ENCODE results near the gene OBSCN.
A peak's percentile ranks its signal among the peaks of the same experiment; 100 is the strongest.

Gene OBSCN

GRCh38 chr1:228361314-228362140 is 153.7 kb downstream of the OBSCN start:
- TF ChIP-seq CTCF (conservative IDR thresholded peaks at IDR 0.05; ENCODE audit: low read depth): no peak
- CTCF ChIA-PET: no interaction called here
- peak overlapping the region; percentile 15; the same call in 1 of the 2 replicates for H3K27ac ChIP-seq
- POLR2A ChIA-PET (ENCODE audit: low non-redundant PET): no interaction called here
- no peak for DNase-seq (ENCODE audit: low spot score)

- TF ChIP-seq CTCF (conservative IDR thresholded peaks at IDR 0.05; ENCODE audit: low read depth): no peak
- POLR2A ChIA-PET (ENCODE audit: low non-redundant PET): no interaction called here
- H3K27ac ChIP-seq: no peak overlapping the region
- no peak for DNase-seq (ENCODE audit: low spot score)
- CTCF ChIA-PET: no interaction called here
These were observed 154.5 kb downstream of the OBSCN start for GRCh38 chr1:228362141-228362883.

- no peak for DNase-seq (ENCODE audit: low spot score)
- no peak overlapping the region for H3K27ac ChIP-seq
- no peak for TF ChIP-seq CTCF (conservative IDR thresholded peaks at IDR 0.05; ENCODE audit: low read depth)
- ChIA-PET POLR2A (ENCODE audit: low non-redundant PET) (no interaction called here), CTCF (no interaction called here)
These were observed 155.1 kb downstream of the OBSCN start for GRCh38 chr1:228362884-228363450.

GRCh38 chr1:228363686-228364067 is 155.8 kb downstream of the OBSCN start:
- ChIA-PET POLR2A (ENCODE audit: low non-redundant PET) (no interaction called here), CTCF (no interaction called here)
- H3K27ac ChIP-seq: no peak overlapping the region
- no peak for DNase-seq (ENCODE audit: low spot score)
- no peak for TF ChIP-seq CTCF (conservative IDR thresholded peaks at IDR 0.05; ENCODE audit: low read depth)

GRCh38 chr1:228364068-228364705 is 156.3 kb downstream of the OBSCN start:
- CTCF ChIA-PET: no interaction called here
- POLR2A ChIA-PET (ENCODE audit: low non-redundant PET): no interaction called here
- DNase-seq (ENCODE audit: low spot score): no peak
- TF ChIP-seq CTCF (conservative IDR thresholded peaks at IDR 0.05; ENCODE audit: low read depth): no peak
- H3K27ac ChIP-seq: no peak overlapping the region

- H3K27ac ChIP-seq: no peak overlapping the region
- POLR2A ChIA-PET (ENCODE audit: low non-redundant PET): no interaction called here
- TF ChIP-seq CTCF (conservative IDR thresholded peaks at IDR 0.05; ENCODE audit: low read depth): no peak
- CTCF ChIA-PET: no interaction called here
- no peak for DNase-seq (ENCODE audit: low spot score)
These were observed 156.9 kb downstream of the OBSCN start for GRCh38 chr1:228364706-228365213.
